ENCODE measurements around the gene ARPC5L. TPM values are rescaled to one million over a fixed set of nuclear protein-coding genes. Genes with fewer than 3 reads are reported as not detected.

Gene ARPC5L
- total RNA-seq, 1 donor from 2014 or later, result 36.6 TPM

- no peak for DNase-seq (ENCODE audit: low spot score, unreplicated experiment)
- H3K27ac Mint-ChIP-seq, result no peak overlapping the region
- no peak for TF ChIP-seq CTCF (IDR thresholded peaks at IDR 0.05; ENCODE audit: unreplicated experiment)
These were observed 23.6 kb downstream of the ARPC5L start for GRCh38 chr9:124885551-124885950.

GRCh38 chr9:124886461-124886860 lies 24.5 kb downstream of the ARPC5L start:
- no peak for DNase-seq (ENCODE audit: low spot score, unreplicated experiment)
- H3K27ac Mint-ChIP-seq, result no peak overlapping the region
- no peak for TF ChIP-seq CTCF (IDR thresholded peaks at IDR 0.05; ENCODE audit: unreplicated experiment)
- H3K4me3 Mint-ChIP-seq (ENCODE audit: low read depth), result no peak overlapping the region
- peaks cover 15% of the 10 kb centered on the region for H3K36me3 Mint-ChIP-seq (ENCODE audit: insufficient read depth)
- no peaks in the 10 kb centered on the region for H3K27me3 Mint-ChIP-seq
- H3K9me3 Mint-ChIP-seq (ENCODE audit: low read depth), result no peaks in the 10 kb centered on the region
- H3K4me1 Mint-ChIP-seq (ENCODE audit: low read depth), result no peaks in the 10 kb centered on the region

More at GRCh38 chr9:124885551-124885950, 23.6 kb downstream of the ARPC5L start:
- Mint-ChIP-seq H3K9me3 (ENCODE audit: low read depth) (no peaks in the 10 kb centered on the region), H3K4me1 (ENCODE audit: low read depth) (no peaks in the 10 kb centered on the region), H3K27me3 (no peaks in the 10 kb centered on the region), H3K4me3 (ENCODE audit: low read depth) (no peak overlapping the region), H3K36me3 (ENCODE audit: insufficient read depth) (peaks cover 15% of the 10 kb centered on the region)

- TF ChIP-seq CTCF (IDR thresholded peaks at IDR 0.05; ENCODE audit: unreplicated experiment), result no peak
- H3K4me1 Mint-ChIP-seq (ENCODE audit: low read depth), result no peaks in the 10 kb centered on the region
- peaks cover 13% of the 10 kb centered on the region for H3K36me3 Mint-ChIP-seq (ENCODE audit: insufficient read depth)
- DNase-seq (ENCODE audit: low spot score, unreplicated experiment), result no peak
- no peak overlapping the region for H3K4me3 Mint-ChIP-seq (ENCODE audit: low read depth)
- H3K27me3 Mint-ChIP-seq, result no peaks in the 10 kb centered on the region
- H3K27ac Mint-ChIP-seq, result no peak overlapping the region
- H3K9me3 Mint-ChIP-seq (ENCODE audit: low read depth), result no peaks in the 10 kb centered on the region
These were observed 25.0 kb downstream of the ARPC5L start for GRCh38 chr9:124886866-124887492.

GRCh38 chr9:124887832-124888231 lies 25.9 kb downstream of the ARPC5L start:
- Mint-ChIP-seq H3K9me3 (ENCODE audit: low read depth) (no peaks in the 10 kb centered on the region), H3K4me3 (ENCODE audit: low read depth) (no peak overlapping the region), H3K36me3 (ENCODE audit: insufficient read depth) (peaks cover 14% of the 10 kb centered on the region), H3K4me1 (ENCODE audit: low read depth) (no peaks in the 10 kb centered on the region), H3K27ac (no peak overlapping the region), H3K27me3 (no peaks in the 10 kb centered on the region)
- no peak for TF ChIP-seq CTCF (IDR thresholded peaks at IDR 0.05; ENCODE audit: unreplicated experiment)
- DNase-seq (ENCODE audit: low spot score, unreplicated experiment), result no peak

GRCh38 chr9:124889006-124889405 lies 27.1 kb downstream of the ARPC5L start:
- no peaks in the 10 kb centered on the region for H3K9me3 Mint-ChIP-seq (ENCODE audit: low read depth)
- no peak overlapping the region for H3K27ac Mint-ChIP-seq
- peaks cover 14% of the 10 kb centered on the region for H3K36me3 Mint-ChIP-seq (ENCODE audit: insufficient read depth)
- no peak overlapping the region for H3K4me3 Mint-ChIP-seq (ENCODE audit: low read depth)
- H3K4me1 Mint-ChIP-seq (ENCODE audit: low read depth), result no peaks in the 10 kb centered on the region
- no peak for TF ChIP-seq CTCF (IDR thresholded peaks at IDR 0.05; ENCODE audit: unreplicated experiment)
- no peaks in the 10 kb centered on the region for H3K27me3 Mint-ChIP-seq
- no peak for DNase-seq (ENCODE audit: low spot score, unreplicated experiment)
